ENCODE data around the gene SEPTIN11.

Gene SEPTIN11

GRCh38 chr4:76977113-76977512, 27.6 kb downstream of the SEPTIN11 start:
- H3K4me3 ChIP-seq (ENCODE audit: low read depth, low read length) = no peak overlapping the region
- TF ChIP-seq CTCF (IDR thresholded peaks at IDR 0.05; ENCODE audit: control insufficient read depth, extremely low read depth, insufficient read depth) = no peak
- DNase-seq (ENCODE audit: low read depth) = no peak

- no peak overlapping the region for H3K4me3 ChIP-seq (ENCODE audit: low read depth, low read length)
- TF ChIP-seq CTCF (IDR thresholded peaks at IDR 0.05; ENCODE audit: control insufficient read depth, extremely low read depth, insufficient read depth) = no peak
- DNase-seq (ENCODE audit: low read depth) = no peak
Observed at GRCh38 chr4:76977736-76978350, 28.3 kb downstream of the SEPTIN11 start.

- TF ChIP-seq CTCF (IDR thresholded peaks at IDR 0.05; ENCODE audit: control insufficient read depth, extremely low read depth, insufficient read depth) = no peak
- H3K4me3 ChIP-seq (ENCODE audit: low read depth, low read length) = no peak overlapping the region
- DNase-seq (ENCODE audit: low read depth) = peak; percentile 36
Observed at GRCh38 chr4:76979236-76979635, 29.7 kb downstream of the SEPTIN11 start.

- TF ChIP-seq CTCF (IDR thresholded peaks at IDR 0.05; ENCODE audit: control insufficient read depth, extremely low read depth, insufficient read depth) = no peak
- no peak for DNase-seq (ENCODE audit: low read depth)
- H3K4me3 ChIP-seq (ENCODE audit: low read depth, low read length) = no peak overlapping the region
Observed at GRCh38 chr4:76980261-76980660, 30.7 kb downstream of the SEPTIN11 start.

- no peak for TF ChIP-seq CTCF (IDR thresholded peaks at IDR 0.05; ENCODE audit: control insufficient read depth, extremely low read depth, insufficient read depth)
- DNase-seq (ENCODE audit: low read depth) = no peak
- H3K4me3 ChIP-seq (ENCODE audit: low read depth, low read length) = no peak overlapping the region
Observed at GRCh38 chr4:76981644-76982043, 32.1 kb downstream of the SEPTIN11 start.

GRCh38 chr4:76982638-76983584, 33.4 kb downstream of the SEPTIN11 start:
- no peak for DNase-seq (ENCODE audit: low read depth)
- no peak overlapping the region for H3K4me3 ChIP-seq (ENCODE audit: low read depth, low read length)
- TF ChIP-seq CTCF (IDR thresholded peaks at IDR 0.05; ENCODE audit: control insufficient read depth, extremely low read depth, insufficient read depth) = no peak
